ENCODE results near the gene GSTO2.
A peak's percentile ranks its signal among the peaks of the same experiment; 100 is the strongest.

GSTO2 gene

GRCh38 chr10:104344219-104344618, 75.2 kb downstream of the GSTO2 start:
- no peak overlapping the region for H3K4me3 Mint-ChIP-seq
- peaks cover 25% of the 10 kb centered on the region for H3K4me1 Mint-ChIP-seq
- H3K36me3 Mint-ChIP-seq: no peaks in the 10 kb centered on the region
- no peak overlapping the region for H3K27ac Mint-ChIP-seq
- no peaks in the 10 kb centered on the region for H3K27me3 Mint-ChIP-seq
- peaks cover 4% of the 10 kb centered on the region for H3K9me3 Mint-ChIP-seq

GRCh38 chr10:104345515-104345914, 76.5 kb downstream of the GSTO2 start:
- no peak overlapping the region for H3K27ac Mint-ChIP-seq
- H3K4me3 Mint-ChIP-seq: no peak overlapping the region
- no peaks in the 10 kb centered on the region for H3K36me3 Mint-ChIP-seq
- no peaks in the 10 kb centered on the region for H3K27me3 Mint-ChIP-seq
- H3K4me1 Mint-ChIP-seq: peaks cover 16% of the 10 kb centered on the region
- peaks cover 4% of the 10 kb centered on the region for H3K9me3 Mint-ChIP-seq

- Mint-ChIP-seq H3K9me3 (peaks cover 4% of the 10 kb centered on the region), H3K27me3 (no peaks in the 10 kb centered on the region), H3K27ac (no peak overlapping the region), H3K4me3 (no peak overlapping the region), H3K36me3 (no peaks in the 10 kb centered on the region), H3K4me1 (peaks cover 16% of the 10 kb centered on the region)
Measured at GRCh38 chr10:104345941-104346340, 77.0 kb downstream of the GSTO2 start.

- Mint-ChIP-seq H3K27me3 (no peaks in the 10 kb centered on the region), H3K9me3 (peaks cover 4% of the 10 kb centered on the region), H3K36me3 (no peaks in the 10 kb centered on the region), H3K4me3 (no peak overlapping the region), H3K27ac (peak overlapping the region; percentile 47), H3K4me1 (peaks cover 16% of the 10 kb centered on the region)
Measured at GRCh38 chr10:104347295-104348045, 78.5 kb downstream of the GSTO2 start.

- Mint-ChIP-seq H3K4me1 (peaks cover 16% of the 10 kb centered on the region), H3K27ac (no peak overlapping the region), H3K27me3 (no peaks in the 10 kb centered on the region), H3K4me3 (no peak overlapping the region), H3K36me3 (no peaks in the 10 kb centered on the region), H3K9me3 (peaks cover 4% of the 10 kb centered on the region)
Measured at GRCh38 chr10:104348601-104349000, 79.6 kb downstream of the GSTO2 start.

GRCh38 chr10:104349623-104350126, 80.7 kb downstream of the GSTO2 start:
- no peak overlapping the region for H3K27ac Mint-ChIP-seq
- peaks cover 4% of the 10 kb centered on the region for H3K9me3 Mint-ChIP-seq
- no peaks in the 10 kb centered on the region for H3K36me3 Mint-ChIP-seq
- H3K27me3 Mint-ChIP-seq: no peaks in the 10 kb centered on the region
- no peak overlapping the region for H3K4me3 Mint-ChIP-seq
- peaks cover 16% of the 10 kb centered on the region for H3K4me1 Mint-ChIP-seq

- Mint-ChIP-seq H3K27ac (no peak overlapping the region), H3K4me3 (no peak overlapping the region), H3K36me3 (no peaks in the 10 kb centered on the region), H3K4me1 (peaks cover 16% of the 10 kb centered on the region), H3K27me3 (no peaks in the 10 kb centered on the region), H3K9me3 (peaks cover 4% of the 10 kb centered on the region)
Measured at GRCh38 chr10:104350127-104350635, 81.2 kb downstream of the GSTO2 start.

- Mint-ChIP-seq H3K27ac (peak overlapping the region; percentile 86), H3K27me3 (no peaks in the 10 kb centered on the region), H3K4me1 (peaks cover 6% of the 10 kb centered on the region), H3K9me3 (no peaks in the 10 kb centered on the region), H3K36me3 (no peaks in the 10 kb centered on the region), H3K4me3 (peak overlapping the region; percentile 60)
Measured at GRCh38 chr10:104351061-104351702, 82.2 kb downstream of the GSTO2 start.

- no peaks in the 10 kb centered on the region for H3K36me3 Mint-ChIP-seq
- H3K4me1 Mint-ChIP-seq: peaks cover 3% of the 10 kb centered on the region
- H3K27ac Mint-ChIP-seq: peak overlapping the region; percentile 60
- no peaks in the 10 kb centered on the region for H3K9me3 Mint-ChIP-seq
- H3K4me3 Mint-ChIP-seq: peak overlapping the region; percentile 60
- no peaks in the 10 kb centered on the region for H3K27me3 Mint-ChIP-seq
Measured at GRCh38 chr10:104351919-104352318, 82.9 kb downstream of the GSTO2 start.

- peak within 1 kb of the TSS; percentile 60 for H3K4me3 Mint-ChIP-seq
- no peaks in the 10 kb centered on the region for H3K4me1 Mint-ChIP-seq
Measured at GRCh38 chr10:104353325-104354048, 84.5 kb downstream of the GSTO2 start, which contains the start of gene CFAP58. Gene CFAP58, plus strand, starts transcription at chr10:104353833. Its CDS starts 65 bp downstream, at chr10:104353898.

More at GRCh38 chr10:104353325-104354048, 84.5 kb downstream of the GSTO2 start, which contains the start of gene CFAP58:
- Mint-ChIP-seq H3K36me3 (no peaks in the 10 kb centered on the region), H3K27ac (peak within 1 kb of the TSS; percentile 60), H3K9me3 (no peaks in the 10 kb centered on the region), H3K27me3 (no peaks in the 10 kb centered on the region)
